NCI-H2196 (cell line): ENCODE results near the gene ACVR1B.
A peak's percentile ranks its signal among the peaks of the same experiment; 100 is the strongest.
"Not testable (repeated sequence)": the region's sequence is repeated elsewhere in the genome, so short reads cannot be mapped to it uniquely, and the experiment has no call there.

Experiments used
- DNase-seq: peaks from one replicate; lab custom pipeline; 2025; ENCODE audit not compliant: unreplicated experiment; lab: John Stamatoyannopoulos, UW

Gene ACVR1B

DNA sequence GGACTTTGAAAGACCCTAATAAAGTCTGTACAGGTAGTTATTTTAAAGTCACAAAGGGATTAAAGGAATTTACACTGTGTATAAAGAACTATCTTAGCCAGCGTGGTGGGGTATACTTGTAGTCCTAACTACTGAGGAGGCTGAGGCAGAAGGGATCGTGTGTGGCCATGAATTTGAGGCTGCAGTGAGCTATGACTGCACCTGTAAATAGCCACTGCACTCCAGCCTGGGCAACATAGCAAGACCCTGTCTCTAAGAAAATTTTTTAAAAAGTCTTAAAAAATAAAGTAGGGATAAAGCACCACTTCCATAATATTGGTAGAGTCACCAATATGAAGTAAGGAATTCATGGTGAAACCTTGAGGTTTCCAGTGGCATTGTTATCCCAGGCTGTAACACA, 18.1 kb downstream of the ACVR1B start:
- DNase-seq = no peak

- no peak for DNase-seq
These were observed 19.6 kb downstream of the ACVR1B start for GRCh38 chr12:51970904-51971646.

GRCh38 chr12:51971679-51972421, 20.4 kb downstream of the ACVR1B start:
- no peak for DNase-seq

- no peak for DNase-seq
These were observed 20.9 kb downstream of the ACVR1B start for GRCh38 chr12:51972422-51972812.

DNA sequence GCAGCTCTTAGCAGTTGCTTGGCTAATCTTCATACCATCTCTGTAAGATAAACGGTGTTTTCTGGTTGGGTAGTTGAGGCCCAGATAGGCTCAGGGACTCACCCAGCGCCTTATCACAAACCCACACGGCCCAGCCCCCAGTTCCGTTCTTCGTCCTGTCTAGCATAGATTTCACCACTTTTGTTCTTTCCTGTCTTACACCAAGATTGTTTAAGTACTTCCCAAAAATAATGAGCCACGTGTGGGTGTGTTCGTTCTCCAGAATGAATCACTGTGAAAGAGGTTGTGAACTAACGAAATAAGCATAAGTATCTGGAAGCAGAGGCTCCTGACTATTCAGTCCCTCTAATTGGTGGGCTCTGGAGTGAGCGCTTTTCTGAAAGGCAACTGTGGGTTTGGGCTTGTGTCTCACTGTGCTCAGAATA, 21.4 kb downstream of the ACVR1B start:
- no peak for DNase-seq

GRCh38 chr12:51973560-51973959, 22.1 kb downstream of the ACVR1B start:
- DNase-seq = no peak

DNA sequence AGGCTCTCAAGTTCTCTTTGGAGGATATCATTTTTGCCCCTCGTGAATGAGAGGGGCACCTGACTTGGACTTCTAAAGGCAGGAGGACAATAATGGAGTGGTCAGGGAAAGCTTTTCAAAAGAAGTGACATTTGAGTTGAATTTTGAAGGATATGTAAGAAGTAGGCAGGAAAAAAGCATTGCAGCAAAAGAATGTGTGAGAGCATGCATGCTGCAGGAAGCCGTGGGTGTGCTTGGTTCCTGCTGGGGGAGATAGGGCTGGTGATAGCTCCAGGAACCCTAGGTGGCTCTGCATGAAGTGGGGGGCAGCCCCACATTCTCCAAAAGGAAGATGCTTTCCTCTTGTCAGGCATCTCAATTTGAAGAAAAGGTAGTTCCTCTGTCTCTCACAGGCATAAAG, 23.1 kb downstream of the ACVR1B start:
- DNase-seq = no peak

- no peak for DNase-seq
These were observed 23.7 kb downstream of the ACVR1B start for GRCh38 chr12:51975196-51975595.

GRCh38 chr12:51976376-51977160, 25.1 kb downstream of the ACVR1B start:
- DNase-seq = no peak

- DNase-seq = no peak
These were observed 25.8 kb downstream of the ACVR1B start for GRCh38 chr12:51977320-51977753.

- not testable (repeated sequence) for DNase-seq
These were observed 27.8 kb downstream of the ACVR1B start for GRCh38 chr12:51979306-51979705.

GRCh38 chr12:51980051-51980808, 28.7 kb downstream of the ACVR1B start:
- DNase-seq = peak; percentile 73

- no peak for DNase-seq
These were observed 29.3 kb downstream of the ACVR1B start for GRCh38 chr12:51980809-51981127.

- DNase-seq = no peak
These were observed 33.2 kb downstream of the ACVR1B start for GRCh38 chr12:51984657-51985056.

GRCh38 chr12:51985154-51985835, 33.8 kb downstream of the ACVR1B start:
- DNase-seq = no peak

DNA sequence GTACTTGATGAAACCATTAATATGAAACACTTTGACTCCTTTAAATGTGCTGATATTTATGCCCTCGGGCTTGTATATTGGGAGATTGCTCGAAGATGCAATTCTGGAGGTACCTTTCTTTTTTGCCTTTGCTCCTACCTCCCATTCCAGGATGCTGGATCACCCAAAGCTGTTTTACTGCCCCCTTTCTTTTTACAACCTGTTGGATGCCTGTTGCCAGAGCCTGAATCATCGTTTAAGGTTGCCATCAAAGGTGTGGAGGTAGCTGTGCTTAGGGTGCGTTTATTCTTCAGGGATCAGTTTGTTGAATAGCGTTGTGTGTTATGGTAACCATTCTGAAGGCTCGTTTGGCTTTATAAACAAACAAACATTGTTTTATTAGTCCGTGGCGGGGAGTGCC, 35.3 kb downstream of the ACVR1B start:
- DNase-seq = no peak

GRCh38 chr12:51992246-51992645, 40.7 kb downstream of the ACVR1B start:
- DNase-seq = no peak

DNA sequence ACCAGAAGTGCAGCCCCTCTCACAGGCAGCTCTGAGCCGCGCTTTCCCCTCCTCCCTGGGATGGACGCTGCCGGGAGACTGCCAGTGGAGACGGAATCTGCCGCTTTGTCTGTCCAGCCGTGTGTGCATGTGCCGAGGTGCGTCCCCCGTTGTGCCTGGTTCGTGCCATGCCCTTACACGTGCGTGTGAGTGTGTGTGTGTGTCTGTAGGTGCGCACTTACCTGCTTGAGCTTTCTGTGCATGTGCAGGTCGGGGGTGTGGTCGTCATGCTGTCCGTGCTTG, 43.0 kb downstream of the ACVR1B start:
- DNase-seq = no peak

- no peak for DNase-seq
These were observed 43.5 kb downstream of the ACVR1B start for GRCh38 chr12:51994959-51995358.

DNA sequence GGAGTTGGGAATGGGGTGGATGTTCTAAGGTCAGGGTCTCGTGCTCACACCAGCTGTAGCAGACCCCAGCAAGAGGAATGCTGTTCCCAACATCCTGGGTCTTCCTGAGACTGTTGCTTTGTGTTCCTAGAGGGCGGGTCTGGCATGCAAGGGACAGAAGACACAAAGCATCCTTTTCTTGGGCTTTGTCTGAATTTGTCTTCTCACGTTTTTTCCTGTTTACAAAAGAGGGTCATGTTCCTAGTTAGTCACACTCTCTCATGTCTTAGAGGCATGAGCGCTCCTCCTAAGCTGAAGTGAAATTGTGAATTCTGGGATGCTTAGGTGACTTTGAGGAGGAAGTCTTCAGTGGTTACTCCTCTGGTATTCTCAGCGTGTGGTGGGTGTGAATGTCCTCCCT, 45.6 kb downstream of the ACVR1B start:
- DNase-seq = no peak

DNA sequence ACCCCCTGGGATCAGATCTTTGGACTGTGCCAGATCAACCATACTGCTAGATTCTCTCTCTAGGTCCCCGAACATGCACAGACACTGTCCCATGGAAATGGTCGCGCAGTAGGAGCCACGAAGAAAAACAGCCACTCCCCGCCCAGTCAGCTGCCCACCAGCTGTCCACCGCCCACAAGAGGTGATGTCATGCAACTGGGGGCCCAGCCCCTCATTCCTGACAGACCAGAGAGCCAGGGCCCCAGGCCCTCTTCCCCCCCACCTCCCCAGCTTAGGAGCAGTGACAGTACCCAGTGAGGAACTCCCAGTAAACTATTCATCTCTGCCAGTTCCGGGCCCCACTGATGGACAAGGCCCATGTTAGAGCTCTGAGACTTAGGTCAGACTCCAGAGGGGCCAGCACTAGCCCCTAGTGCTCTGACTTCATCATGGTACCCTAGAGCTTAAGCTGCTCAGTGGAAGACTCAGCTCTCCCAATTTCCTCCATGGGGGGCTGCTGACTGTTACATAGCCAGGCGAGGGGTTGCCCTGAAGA, 51.6 kb downstream of the ACVR1B start:
- DNase-seq = no peak
